Keratinocyte (primary cell): ENCODE measurements around the gene CCDC7. TPM values are rescaled to one million over a fixed set of nuclear protein-coding genes. Genes with fewer than 3 reads are reported as not detected.
"Not testable (repeated sequence)": the region's sequence is repeated elsewhere in the genome, so short reads cannot be mapped to it uniquely, and the experiment has no call there.

Source experiments
- DNase-seq: peaks from one replicate; pipeline ENCODE4 v3.0.0-alpha.2; 2011; ENCODE audit warnings: low read depth, missing footprints, low spot score
- FAIRE-seq: peaks from 2 replicates; lab custom pipeline; 2011; peaks lifted over from hg19 to GRCh38; lab: Jason Lieb, UNC
- H2AFZ ChIP-seq: 2 replicates; pipeline ENCODE4 v1.6.0; 2012; ENCODE audit warnings: low read length, control low read depth, inconsistent platforms; ENCODE audit not compliant: control insufficient read depth
- H3K27ac ChIP-seq: 2 replicates; pipeline ENCODE4 v1.5.1; 2011; ENCODE audit warnings: low read length; ENCODE audit not compliant: control insufficient read depth, insufficient read depth
- H3K27me3 ChIP-seq: 3 replicates; pipeline ENCODE4 v1.6.0; 2011; ENCODE audit warnings: low read length; ENCODE audit not compliant: control insufficient read depth, insufficient read depth; ENCODE audit errors: extremely low read depth
- H3K36me3 ChIP-seq, 2 experiments: 2 replicates in 1 of 2; 3 replicates in 1 of 2; pipeline ENCODE4 v1.5.1; 2011; ENCODE audit warnings: low read length in 2 of 2, mild to moderate bottlenecking in 1 of 2; ENCODE audit not compliant: control insufficient read depth in 2 of 2, insufficient read depth in 2 of 2; ENCODE audit errors: extremely low read depth in 1 of 2
- H3K4me1 ChIP-seq: 3 replicates; pipeline ENCODE4 v1.5.1; 2011; ENCODE audit warnings: low read length; ENCODE audit not compliant: control insufficient read depth, insufficient read depth; ENCODE audit errors: extremely low read depth
- H3K4me2 ChIP-seq: 3 replicates; pipeline ENCODE4 v1.6.0; 2011; ENCODE audit warnings: low read depth, low read length; ENCODE audit not compliant: control insufficient read depth, insufficient read depth; ENCODE audit errors: extremely low read depth
- H3K4me3 ChIP-seq, 3 experiments: fragments of 200-600 bp in 1 of 3; sonication (generic) in 1 of 3; 2 replicates in 2 of 3; 3 replicates in 1 of 3; pipeline ENCODE4 v1.5.1; 2011 to 2016; ENCODE audit warnings: low read length in 3 of 3, mild to moderate bottlenecking in 3 of 3, control low read depth in 2 of 3, inconsistent platforms in 1 of 3, low read depth in 1 of 3, mixed read lengths in 1 of 3, mixed run types in 1 of 3, moderate library complexity in 1 of 3; ENCODE audit not compliant: control insufficient read depth in 2 of 3, insufficient read depth in 2 of 3; ENCODE audit errors: extremely low read depth in 1 of 3
- H3K79me2 ChIP-seq: 2 replicates; pipeline ENCODE4 v1.6.0; 2012; ENCODE audit warnings: low read length; ENCODE audit not compliant: control insufficient read depth, insufficient read depth
- H3K9ac ChIP-seq: 3 replicates; pipeline ENCODE4 v1.6.0; 2011; ENCODE audit warnings: low read length; ENCODE audit not compliant: control insufficient read depth, insufficient read depth; ENCODE audit errors: extremely low read depth
- H3K9me1 ChIP-seq: 3 replicates; pipeline ENCODE4 v1.6.0; 2011; ENCODE audit warnings: low read length; ENCODE audit not compliant: control insufficient read depth, insufficient read depth; ENCODE audit errors: extremely low read depth
- H3K9me3 ChIP-seq: 2 replicates; pipeline ENCODE4 v1.5.1; 2012; ENCODE audit warnings: low read depth, low read length; ENCODE audit not compliant: control insufficient read depth
- H4K20me1 ChIP-seq: 3 replicates; pipeline ENCODE4 v1.6.0; 2011; ENCODE audit warnings: low read length; ENCODE audit not compliant: control insufficient read depth, insufficient read depth; ENCODE audit errors: extremely low read depth
- CTCF ChIP-seq, 3 experiments: IDR thresholded peaks in 1 of 3; conservative IDR thresholded peaks in 1 of 3; optimal IDR thresholded peaks in 1 of 3; 2 replicates in 2 of 3; 3 replicates in 1 of 3; pipeline versions ENCODE3 to v1.5.1; 2011; ENCODE audit warnings: low read length in 3 of 3, mild to moderate bottlenecking in 3 of 3, moderate library complexity in 2 of 3, control low read depth in 1 of 3, inconsistent platforms in 1 of 3; ENCODE audit not compliant: insufficient read depth in 2 of 3; ENCODE audit errors: extremely low read depth in 1 of 3
- EZH2 ChIP-seq: IDR thresholded peaks from one replicate; pipeline ENCODE4 v1.6.1; 2012; ENCODE audit warnings: inconsistent platforms, mild to moderate bottlenecking, low read length, moderate library complexity
- dilution Hi-C: fragments of 300-500 bp; cut with MboI; formaldehyde crosslinking; loops from one replicate; pipeline ENCODE4 v1.7.0; 2020; ENCODE audit warnings: low sequenced_read_pairs; ENCODE audit not compliant: extremely low pct_ligation_motif_present
- polyA plus RNA-seq, 5 experiments: library from polyadenylated mRNA; depleted of rRNA in 3 of 5; stranded (reverse) in 3 of 5; stranded (forward) in 1 of 5; unstranded in 1 of 5; fragments of >200 nt; gene quantifications; 1 replicate in 1 of 5; 2 replicates in 3 of 5; 3 replicates in 1 of 5; pipeline versions ENCODE4 v1.2.1 to v1.2.3, GENCODE V29; 2011 to 2012; ENCODE audit warnings: missing spikeins in 2 of 5, low read depth in 1 of 5, low replicate concordance in 1 of 5

CCDC7 gene
- polyA plus RNA-seq, 1 donor (not counting 4 experiments of a cell fraction or from before 2014, with no cell fraction given): 1.1 TPM

GRCh38 chr10:32477499-32477898 lies 31.6 kb downstream of the CCDC7 start:
- TF ChIP-seq EZH2 (no peak), CTCF (optimal IDR thresholded peaks at IDR 0.05 in 1 of 3, IDR thresholded peaks at IDR 0.05 in 1 of 3, conservative IDR thresholded peaks at IDR 0.05 in 1 of 3; ENCODE audit: extremely low read depth in 1 of 3, insufficient read depth in 2 of 3, low read length in 3 of 3) (no peak)
- no peaks in the 10 kb centered on the region for H4K20me1 ChIP-seq
- no peaks in the 10 kb centered on the region for H3K27me3 ChIP-seq
- H3K9me1 ChIP-seq: no peaks in the 10 kb centered on the region
- DNase-seq (no peak), FAIRE-seq (no peak)
- H3K9me3 ChIP-seq: no peaks in the 10 kb centered on the region
- H2AFZ ChIP-seq: no peak overlapping the region
- no peaks in the 10 kb centered on the region for H3K4me1 ChIP-seq
- no peaks in the 10 kb centered on the region for H3K36me3 ChIP-seq
- no peak overlapping the region for H3K27ac ChIP-seq
- no peaks in the 10 kb centered on the region for H3K79me2 ChIP-seq
- H3K9ac ChIP-seq: no peak overlapping the region
- no peak overlapping the region for H3K4me2 ChIP-seq
- H3K4me3 ChIP-seq: no peak overlapping the region
- dilution Hi-C loops: no loop called here

DNA sequence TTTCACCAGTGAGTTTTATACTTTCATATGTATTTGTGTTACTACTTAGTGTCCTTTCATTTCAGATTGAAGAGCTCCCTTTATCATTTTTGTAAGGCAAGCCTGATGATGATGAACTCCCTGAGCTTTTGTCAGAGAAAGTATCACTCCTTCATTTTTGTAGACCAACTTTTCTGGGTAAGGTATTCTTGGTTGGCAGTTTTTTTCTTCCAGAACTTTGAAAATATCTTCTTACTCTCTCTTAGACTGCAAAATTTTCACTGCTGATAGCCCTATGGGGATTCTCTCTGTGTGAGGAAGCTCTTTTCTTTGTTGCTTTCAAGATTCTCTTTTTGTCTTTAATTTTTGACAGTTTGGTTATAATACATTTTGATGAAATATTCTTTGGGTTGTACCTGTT lies 35.7 kb downstream of the CCDC7 start:
- Histone ChIP-seq H3K36me3 (no peaks in the 10 kb centered on the region), H3K27me3 (no peaks in the 10 kb centered on the region), H3K9me1 (no peaks in the 10 kb centered on the region), H3K9me3 (no peaks in the 10 kb centered on the region), H2AFZ (no peak overlapping the region), H3K4me2 (no peak overlapping the region), H3K4me1 (no peaks in the 10 kb centered on the region), H3K27ac (no peak overlapping the region), H3K9ac (no peak overlapping the region), H4K20me1 (no peaks in the 10 kb centered on the region), H3K79me2 (no peaks in the 10 kb centered on the region), H3K4me3 (no peak overlapping the region)
- DNase-seq: no peak
- TF ChIP-seq CTCF (optimal IDR thresholded peaks at IDR 0.05 in 1 of 3, IDR thresholded peaks at IDR 0.05 in 1 of 3, conservative IDR thresholded peaks at IDR 0.05 in 1 of 3; ENCODE audit: extremely low read depth in 1 of 3, insufficient read depth in 2 of 3, low read length in 3 of 3): no peak
- no peak for TF ChIP-seq EZH2
- dilution Hi-C loops: no loop called here
- FAIRE-seq: no peak

DNA sequence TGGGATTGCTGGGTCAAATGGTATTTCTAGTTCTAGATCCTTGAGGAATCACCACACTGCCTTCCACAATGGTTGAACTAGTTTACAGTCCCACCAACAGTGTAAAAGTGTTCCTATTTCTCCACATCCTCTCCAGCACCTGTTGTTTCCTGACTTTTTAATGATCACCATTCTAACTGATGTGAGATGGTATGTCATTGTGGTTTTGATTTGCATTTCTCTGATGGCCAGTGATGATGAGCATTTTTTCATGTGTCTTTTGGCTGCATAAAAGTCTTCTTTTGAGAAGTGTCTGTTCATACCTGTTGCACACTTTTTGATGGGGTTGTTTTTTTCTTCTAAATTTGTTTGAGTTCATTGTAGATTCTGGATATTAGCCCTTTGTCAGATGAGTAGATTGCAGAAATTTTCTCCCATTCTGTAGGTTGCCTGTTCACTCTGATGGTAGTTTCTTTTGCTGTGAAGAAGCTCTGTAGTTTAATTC lies 37.1 kb downstream of the CCDC7 start:
- H3K4me3 ChIP-seq, H3K36me3 ChIP-seq, H3K27me3 ChIP-seq, H3K4me2 ChIP-seq, H4K20me1 ChIP-seq, H3K9ac ChIP-seq, dilution Hi-C loops, H3K9me1 ChIP-seq, H3K27ac ChIP-seq, FAIRE-seq, H2AFZ ChIP-seq, H3K4me1 ChIP-seq, DNase-seq, H3K79me2 ChIP-seq, H3K9me3 ChIP-seq: not testable (repeated sequence)

GRCh38 chr10:32488038-32488437 lies 42.1 kb downstream of the CCDC7 start:
- FAIRE-seq, DNase-seq, H4K20me1 ChIP-seq, H3K79me2 ChIP-seq, H3K9me3 ChIP-seq, H3K9ac ChIP-seq, dilution Hi-C loops, H3K36me3 ChIP-seq, H3K4me2 ChIP-seq, H3K9me1 ChIP-seq, H3K27me3 ChIP-seq, H2AFZ ChIP-seq, H3K27ac ChIP-seq, H3K4me1 ChIP-seq, H3K4me3 ChIP-seq: not testable (repeated sequence)
